ENCODE results near the gene DNAJC3.
"Not testable (repeated sequence)": the region's sequence is repeated elsewhere in the genome, so short reads cannot be mapped to it uniquely, and the experiment has no call there.

Gene DNAJC3

GRCh38 chr13:95722241-95722640 is 45.3 kb downstream of the DNAJC3 start:
- no peak for DNase-seq

GRCh38 chr13:95723438-95723837 is 46.5 kb downstream of the DNAJC3 start:
- DNase-seq = no peak

GRCh38 chr13:95724252-95724651 is 47.3 kb downstream of the DNAJC3 start:
- DNase-seq = no peak

- no peak for DNase-seq
Observed at GRCh38 chr13:95726876-95727275, 49.9 kb downstream of the DNAJC3 start.

DNA sequence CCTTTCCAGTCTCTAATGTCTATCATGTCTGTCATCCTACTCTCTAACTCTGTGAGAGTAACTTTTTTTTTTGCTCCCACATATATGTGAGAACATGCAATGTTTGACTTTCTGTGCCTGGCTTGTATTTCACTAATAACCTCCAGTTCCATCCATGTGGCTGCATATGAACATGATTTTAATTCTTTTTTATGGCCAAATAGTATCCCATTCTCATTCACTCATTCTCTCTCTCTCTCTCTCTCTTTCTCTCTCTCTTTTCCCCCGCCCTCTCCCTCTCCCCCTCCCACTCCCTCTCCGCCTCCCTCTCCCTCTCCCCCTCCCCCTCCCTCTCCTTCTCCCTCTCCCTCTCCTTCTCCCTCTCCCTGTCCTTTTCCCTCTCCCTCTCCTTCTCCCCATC is 52.0 kb downstream of the DNAJC3 start:
- no peak for DNase-seq

- no peak for DNase-seq
Observed at GRCh38 chr13:95734124-95734523, 57.2 kb downstream of the DNAJC3 start.

DNA sequence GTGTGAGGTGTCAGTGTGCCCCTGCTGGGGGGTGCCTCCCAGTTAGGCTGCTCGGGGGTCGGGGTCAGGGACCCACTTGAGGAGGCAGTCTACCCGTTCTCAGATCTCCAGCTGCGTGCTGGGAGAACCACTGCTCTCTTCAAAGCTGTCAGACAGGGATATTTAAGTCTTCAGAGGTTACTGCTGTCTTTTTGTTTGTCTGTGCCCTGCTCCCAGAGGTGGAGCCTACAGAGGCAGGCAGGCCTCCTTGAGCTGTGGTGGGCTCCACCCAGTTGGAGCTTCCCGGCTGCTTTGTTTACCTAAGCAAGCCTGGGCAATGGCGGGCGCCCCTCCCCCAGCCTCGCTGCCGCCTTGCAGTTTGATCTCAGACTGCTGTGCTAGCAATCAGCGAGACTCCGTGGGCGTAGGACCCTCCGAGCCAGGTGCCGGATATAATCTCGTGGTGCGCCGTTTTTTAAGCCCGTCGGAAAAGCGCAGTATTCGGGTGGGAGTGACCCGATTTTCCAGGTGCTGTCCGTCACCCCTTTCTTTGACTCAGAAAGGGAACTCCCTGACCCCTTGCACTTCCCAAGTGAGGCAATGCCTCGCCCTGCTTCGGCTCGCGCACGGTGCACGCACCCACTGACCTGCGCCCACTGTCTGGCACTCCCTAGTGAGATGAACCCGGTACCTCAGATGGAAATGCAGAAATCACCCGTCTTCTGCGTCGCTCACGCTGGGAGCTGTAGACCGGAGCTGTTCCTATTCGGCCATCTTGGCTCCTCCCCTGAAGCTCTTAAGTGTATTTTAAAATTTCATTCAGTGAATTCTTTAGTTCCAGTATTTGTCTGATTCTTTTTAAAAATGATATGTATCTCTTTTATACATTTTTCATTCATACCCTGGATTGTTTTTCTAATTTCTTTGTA is 63.4 kb downstream of the DNAJC3 start:
- not testable (repeated sequence) for DNase-seq

- DNase-seq = no peak
Observed at GRCh38 chr13:95740979-95741320, 64.0 kb downstream of the DNAJC3 start.

DNA sequence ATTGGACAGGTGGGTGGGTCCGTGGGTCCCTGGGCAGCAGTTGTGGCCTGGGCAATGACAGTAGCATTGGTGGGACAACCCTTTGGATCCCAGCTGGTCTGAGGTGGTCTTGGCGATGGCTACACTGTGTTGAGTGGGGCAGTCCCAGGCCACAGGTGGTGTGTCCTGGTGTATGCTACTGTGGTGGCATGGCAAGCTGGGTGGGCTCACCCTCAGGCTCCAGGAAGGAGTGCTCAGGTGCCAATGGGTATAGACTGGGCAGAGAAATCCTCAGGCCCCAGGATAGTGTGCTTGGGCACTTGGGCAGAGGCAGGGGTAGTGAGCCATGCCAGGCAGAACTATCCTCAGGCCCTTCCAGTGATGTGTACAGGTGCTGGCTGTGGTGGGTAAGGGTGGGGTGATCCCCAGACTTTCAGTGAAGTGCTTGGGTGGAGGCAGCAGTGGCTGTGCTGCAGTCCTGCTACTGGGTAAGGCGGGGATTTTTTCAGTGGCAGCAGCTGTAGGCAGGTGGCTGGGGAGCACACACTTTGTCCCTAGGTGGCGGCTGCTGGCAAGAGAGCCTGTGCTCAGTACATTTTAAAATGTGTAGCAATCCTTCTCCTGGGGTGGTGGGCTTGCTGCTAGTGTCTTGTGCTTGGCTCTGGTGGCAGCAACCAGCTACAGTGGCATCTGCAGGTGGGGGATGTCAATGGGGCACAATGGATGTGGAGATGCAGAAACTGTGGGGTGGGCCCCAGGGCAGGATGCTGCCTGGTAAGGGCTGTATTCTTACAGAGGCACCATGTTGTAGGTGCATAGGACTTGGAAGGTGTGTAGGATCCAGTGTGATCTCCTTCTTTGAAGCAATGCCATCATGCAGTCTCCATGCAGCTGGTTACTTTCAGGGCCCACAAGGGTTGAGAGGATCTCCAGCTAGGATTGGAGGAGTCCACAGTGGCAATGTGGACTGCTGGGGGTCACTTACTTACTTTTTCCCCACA is 64.9 kb downstream of the DNAJC3 start:
- no peak for DNase-seq

- no peak for DNase-seq
Observed at GRCh38 chr13:95743192-95743591, 66.3 kb downstream of the DNAJC3 start.

GRCh38 chr13:95745289-95745688 is 68.3 kb downstream of the DNAJC3 start:
- DNase-seq = no peak

DNA sequence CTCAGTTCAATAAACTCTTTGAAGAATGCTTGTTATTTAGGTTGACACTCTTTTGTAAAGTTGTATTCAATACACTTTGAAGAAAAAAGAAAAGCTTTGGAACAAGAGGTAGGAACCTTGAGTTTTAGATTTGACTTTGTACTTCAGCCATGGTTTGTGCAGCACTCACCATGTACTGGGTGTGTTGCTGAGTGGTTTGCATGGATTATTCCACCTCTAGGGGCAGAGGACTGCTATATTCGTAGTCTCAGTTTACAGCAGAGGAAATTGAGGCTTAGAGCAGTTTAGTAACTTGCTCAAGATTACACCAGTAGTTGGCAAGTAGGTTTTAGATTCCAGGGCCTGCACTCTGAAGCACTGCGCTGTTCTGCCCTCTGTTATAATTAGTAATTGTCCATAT is 68.8 kb downstream of the DNAJC3 start:
- no peak for DNase-seq

GRCh38 chr13:95749545-95749944 is 72.6 kb downstream of the DNAJC3 start:
- no peak for DNase-seq

DNA sequence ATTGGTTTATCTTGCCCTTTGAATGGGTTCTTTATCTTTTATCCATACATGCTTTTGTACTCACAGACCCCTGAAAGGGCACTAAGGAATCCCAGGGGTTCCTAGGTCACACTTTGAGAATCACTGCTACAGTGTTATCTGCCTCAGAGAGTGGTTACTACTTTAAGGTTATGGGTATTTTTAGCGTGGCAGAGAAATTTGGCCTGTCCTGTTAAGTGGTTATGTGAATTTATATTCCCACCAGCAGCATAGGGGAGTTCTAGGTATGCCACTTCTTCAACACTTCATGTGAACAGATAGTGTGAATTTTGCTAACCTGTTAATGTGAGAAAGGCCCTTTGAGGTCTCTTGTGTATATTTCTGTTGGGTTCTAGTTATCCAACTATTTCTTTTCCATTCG is 75.7 kb downstream of the DNAJC3 start:
- DNase-seq = no peak

GRCh38 chr13:95754069-95754468 is 77.1 kb downstream of the DNAJC3 start:
- no peak for DNase-seq

GRCh38 chr13:95756072-95756471 is 79.1 kb downstream of the DNAJC3 start:
- DNase-seq = no peak

GRCh38 chr13:95762626-95763025 is 85.7 kb downstream of the DNAJC3 start:
- not testable (repeated sequence) for DNase-seq

GRCh38 chr13:95763601-95764000 is 86.7 kb downstream of the DNAJC3 start:
- DNase-seq = no peak

- DNase-seq = no peak
Observed at GRCh38 chr13:95771905-95772304, 95.0 kb downstream of the DNAJC3 start.

GRCh38 chr13:95779522-95779921 is 102.6 kb downstream of the DNAJC3 start:
- no peak for DNase-seq

DNA sequence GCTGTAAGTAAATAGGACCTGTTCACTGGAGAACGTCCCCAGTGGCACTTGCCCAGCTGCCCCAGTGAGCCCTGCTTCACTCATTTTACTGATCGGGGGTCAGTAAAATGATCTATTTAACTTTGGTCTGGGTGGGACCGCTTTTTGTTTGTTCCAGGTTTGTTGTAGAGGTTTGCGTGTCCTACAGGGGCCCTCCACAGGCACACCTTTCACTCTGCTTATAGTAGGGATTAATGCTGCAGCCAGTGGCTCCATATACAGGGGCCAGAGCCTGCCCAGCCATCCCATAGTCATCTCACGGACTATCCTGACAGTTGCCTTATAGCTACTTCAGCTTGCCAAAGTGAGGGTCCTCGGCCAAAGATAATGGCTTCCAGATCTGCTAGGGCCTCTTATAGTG is 104.1 kb downstream of the DNAJC3 start:
- no peak for DNase-seq

DNA sequence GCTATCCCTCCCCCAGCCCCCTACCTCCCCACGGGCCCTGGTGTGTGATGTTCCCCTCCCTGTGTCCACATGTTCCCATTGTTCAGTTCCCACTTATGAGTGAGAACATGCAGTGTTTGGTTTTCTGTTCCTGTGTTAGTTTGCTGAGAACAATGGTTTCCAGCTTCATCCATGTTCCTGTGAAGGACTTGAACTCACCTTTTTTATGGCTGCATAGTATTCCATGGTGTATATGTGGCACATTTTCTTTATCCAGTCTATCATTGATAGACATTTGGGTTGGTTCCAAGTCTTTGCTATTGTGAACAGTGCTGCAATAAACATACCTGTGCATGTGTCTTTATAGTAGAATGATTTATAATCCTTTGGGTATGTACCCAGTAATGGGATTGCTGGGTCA is 105.0 kb downstream of the DNAJC3 start:
- not testable (repeated sequence) for DNase-seq

DNA sequence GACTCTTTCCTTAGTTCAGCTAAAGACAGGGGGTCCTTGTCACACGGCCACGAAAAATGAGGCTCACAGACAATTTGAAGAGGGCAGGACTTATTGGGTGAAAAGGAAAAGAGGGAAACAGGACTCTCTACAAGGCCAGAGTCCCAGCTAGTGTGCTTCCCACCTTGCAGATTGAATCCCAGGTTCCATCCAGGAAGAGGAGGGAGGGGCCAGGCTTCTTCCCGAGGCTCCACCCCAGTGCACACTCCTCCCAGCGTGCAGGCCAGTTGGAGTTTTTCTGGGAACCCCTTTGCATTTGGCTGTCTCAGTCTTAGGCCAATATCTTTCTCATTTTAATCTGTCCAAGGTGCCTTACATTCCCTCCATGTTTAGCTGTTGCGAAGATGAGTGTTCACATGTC is 106.8 kb downstream of the DNAJC3 start:
- no peak for DNase-seq
